OCI-LY1 (cell line): ENCODE data around the gene KY.

Experiments used
- H2AFZ ChIP-seq: fragments of 200-600 bp; sonication (generic), shearing (Covaris generic); 2 replicates; pipeline ENCODE4 v1.6.0; 2014; ENCODE audit warnings: antibody characterized with exemption, mild to moderate bottlenecking, low read length
- H3F3A ChIP-seq: fragments of 200-600 bp; sonication (generic), shearing (Covaris generic); 2 replicates; pipeline ENCODE4 v1.6.0; 2014; ENCODE audit warnings: mild to moderate bottlenecking, antibody characterized with exemption, low read length, moderate library complexity; ENCODE audit not compliant: insufficient read depth
- H3K27ac ChIP-seq: fragments of 200-600 bp; sonication (generic); 2 replicates; pipeline ENCODE4 v1.5.1; 2014; ENCODE audit warnings: low read length, mixed run types, mild to moderate bottlenecking, low read depth; ENCODE audit not compliant: poor library complexity, severe bottlenecking
- H3K27me3 ChIP-seq: fragments of 200-600 bp; sonication (generic); 2 replicates; pipeline ENCODE4 v1.6.0; 2014; ENCODE audit warnings: antibody characterized with exemption, mild to moderate bottlenecking, low read length, moderate library complexity; ENCODE audit not compliant: insufficient read depth
- H3K36me3 ChIP-seq: fragments of 200-600 bp; sonication (generic); 2 replicates; pipeline ENCODE4 v1.6.1; 2014; ENCODE audit warnings: mild to moderate bottlenecking, antibody characterized with exemption, low read length, moderate library complexity, mixed read lengths; ENCODE audit not compliant: insufficient read depth
- H3K4me1 ChIP-seq: fragments of 200-600 bp; sonication (generic); 2 replicates; pipeline ENCODE4 v1.5.1; 2014; ENCODE audit warnings: mild to moderate bottlenecking, low read length, moderate library complexity; ENCODE audit not compliant: insufficient read depth, severe bottlenecking
- H3K4me2 ChIP-seq: fragments of 200-600 bp; sonication (generic), shearing (Covaris generic); 2 replicates; pipeline ENCODE4 v1.6.1; 2014; ENCODE audit warnings: low read length
- H3K4me3 ChIP-seq: fragments of 200-600 bp; sonication (generic); 2 replicates; pipeline ENCODE4 v1.5.1; 2014; ENCODE audit warnings: low read length, low read depth, mild to moderate bottlenecking, mixed read lengths; ENCODE audit not compliant: poor library complexity, severe bottlenecking
- H3K79me2 ChIP-seq: fragments of 200-600 bp; shearing (Covaris generic); 2 replicates; pipeline ENCODE4 v1.6.1; 2016; ENCODE audit warnings: mixed run types, low read length, mixed read lengths; ENCODE audit not compliant: insufficient read depth
- H3K9ac ChIP-seq: fragments of 200-600 bp; sonication (generic), shearing (Covaris generic); 2 replicates; pipeline ENCODE4 v1.6.1; 2014; ENCODE audit warnings: mild to moderate bottlenecking, low read length, mixed read lengths
- H3K9me2 ChIP-seq: fragments of 200-600 bp; sonication (generic), shearing (Covaris generic); 2 replicates; pipeline ENCODE4 v1.6.1; 2014; ENCODE audit warnings: low read depth, mild to moderate bottlenecking, low read length, mixed read lengths
- H3K9me3 ChIP-seq: fragments of 200-600 bp; shearing (Covaris generic); 2 replicates; pipeline ENCODE4 v1.6.1; 2014; ENCODE audit warnings: low read length, mixed read lengths
- H4K20me1 ChIP-seq: fragments of 200-600 bp; sonication (generic), shearing (Covaris generic); 2 replicates; pipeline ENCODE4 v1.6.0; 2016; ENCODE audit warnings: mild to moderate bottlenecking, low read length; ENCODE audit not compliant: insufficient read depth
- CTCF ChIP-seq: fragments of 200-600 bp; sonication (generic), shearing (Covaris generic); IDR thresholded peaks from 2 replicates; pipeline ENCODE4 v1.5.1; 2017; ENCODE audit warnings: mild to moderate bottlenecking, antibody characterized with exemption, low read length, moderate library complexity, mixed read lengths
- EZH2 ChIP-seq: fragments of 200-600 bp; sonication (generic), shearing (Covaris generic); IDR thresholded peaks from 2 replicates; pipeline ENCODE4 v1.8.0; 2017; ENCODE audit warnings: borderline replicate concordance, mixed run types, mild to moderate bottlenecking, antibody characterized with exemption, low read length, moderate library complexity, mixed read lengths

KY gene

GRCh38 chr3:134613006-134613520 is 37.8 kb downstream of the KY start:
- no peak for TF ChIP-seq EZH2
- no peak for TF ChIP-seq CTCF
- H3K79me2 ChIP-seq: no peaks in the 10 kb centered on the region
- no peaks in the 10 kb centered on the region for H4K20me1 ChIP-seq
- H3K4me2 ChIP-seq: no peak overlapping the region
- H3K27ac ChIP-seq: no peak overlapping the region
- no peaks in the 10 kb centered on the region for H3K9me2 ChIP-seq
- H3K9me3 ChIP-seq: no peaks in the 10 kb centered on the region
- no peak overlapping the region for H3K9ac ChIP-seq
- no peaks in the 10 kb centered on the region for H3F3A ChIP-seq
- H3K27me3 ChIP-seq: peaks cover 3% of the 10 kb centered on the region; the same call in 1 of the 2 replicates
- no peaks in the 10 kb centered on the region for H3K4me1 ChIP-seq
- no peaks in the 10 kb centered on the region for H3K36me3 ChIP-seq
- H3K4me3 ChIP-seq: no peak overlapping the region
- no peak overlapping the region for H2AFZ ChIP-seq

- Histone ChIP-seq H3K4me3 (no peak overlapping the region), H3K9me3 (no peaks in the 10 kb centered on the region), H3K27me3 (peaks cover 3% of the 10 kb centered on the region; the same call in 1 of the 2 replicates), H3K4me2 (no peak overlapping the region), H3K79me2 (no peaks in the 10 kb centered on the region), H3K4me1 (no peaks in the 10 kb centered on the region), H2AFZ (no peak overlapping the region), H3K9me2 (no peaks in the 10 kb centered on the region), H3F3A (no peaks in the 10 kb centered on the region), H3K27ac (no peak overlapping the region), H3K36me3 (no peaks in the 10 kb centered on the region), H4K20me1 (no peaks in the 10 kb centered on the region), H3K9ac (no peak overlapping the region)
- TF ChIP-seq EZH2 (no peak), CTCF (no peak)
Observed at GRCh38 chr3:134611516-134611915, 39.3 kb downstream of the KY start.

GRCh38 chr3:134610432-134611385 is 40.1 kb downstream of the KY start:
- Histone ChIP-seq H4K20me1 (no peaks in the 10 kb centered on the region), H3K36me3 (no peaks in the 10 kb centered on the region), H3F3A (no peaks in the 10 kb centered on the region), H3K27me3 (peaks cover 1% of the 10 kb centered on the region; the same call in 1 of the 2 replicates), H3K9me2 (no peaks in the 10 kb centered on the region), H3K4me3 (no peak overlapping the region), H3K79me2 (no peaks in the 10 kb centered on the region), H3K9me3 (no peaks in the 10 kb centered on the region), H3K4me2 (no peak overlapping the region), H3K9ac (no peak overlapping the region), H3K27ac (no peak overlapping the region), H3K4me1 (no peaks in the 10 kb centered on the region), H2AFZ (no peak overlapping the region)
- TF ChIP-seq CTCF: no peak
- TF ChIP-seq EZH2: no peak
